Cardiac fibroblast (primary cell): ENCODE data around the gene SNW1.
"Not testable (repeated sequence)": the region's sequence is repeated elsewhere in the genome, so short reads cannot be mapped to it uniquely, and the experiment has no call there.

Experiments used
- DNase-seq, 2 donors: peaks; one replicate each; pipeline versions ENCODE4 v3.0.0 to v3.0.0-alpha.2; 2010; ENCODE audit warnings: low read depth in 2 of 2
- H3K4me3 ChIP-seq, 2 donors: replicated peaks in 1 of 2; 1 replicate in 1 of 2; 2 replicates in 1 of 2; pipeline ENCODE4 v1.5.1; 2011; ENCODE audit warnings: low read depth in 2 of 2, low read length in 2 of 2, mild to moderate bottlenecking in 2 of 2, moderate library complexity in 1 of 2
- CTCF ChIP-seq: IDR thresholded peaks from one replicate; pipeline ENCODE4 v1.5.1; 2011; ENCODE audit warnings: low read depth, mild to moderate bottlenecking, low read length, inconsistent platforms

Gene SNW1

GRCh38 chr14:77799863-77800730 lies 39.1 kb upstream of the SNW1 start, which contains the start of gene ADCK1:
TSS of gene ADCK1 (plus strand) at chr14:77800109. CDS start at chr14:77818979, 18,870 bp downstream.
- peak; percentile 76 to 81 for DNase-seq
- peak; percentile 59 for TF ChIP-seq CTCF
- H3K4me3 ChIP-seq, result peak within 1 kb of the TSS; percentile 61 to 71

- DNase-seq, result not testable (repeated sequence)
- H3K4me3 ChIP-seq, result peak overlapping the region; percentile 61 to 71
Observed at GRCh38 chr14:77799456-77799855, 38.5 kb upstream of the SNW1 start.

GRCh38 chr14:77794357-77794756 lies 33.4 kb upstream of the SNW1 start:
- no peak overlapping the region for H3K4me3 ChIP-seq
- DNase-seq, result no peak
- no peak for TF ChIP-seq CTCF

GRCh38 chr14:77793255-77793654 lies 32.3 kb upstream of the SNW1 start:
- not testable (repeated sequence) for H3K4me3 ChIP-seq, DNase-seq

- no peak overlapping the region for H3K4me3 ChIP-seq
- TF ChIP-seq CTCF, result no peak
- DNase-seq, result no peak
Observed at GRCh38 chr14:77791225-77791600, 30.3 kb upstream of the SNW1 start.

- TF ChIP-seq CTCF, result no peak
- no peak overlapping the region for H3K4me3 ChIP-seq
- DNase-seq, result no peak
Observed at GRCh38 chr14:77790566-77791224, 29.7 kb upstream of the SNW1 start.

GRCh38 chr14:77786148-77786547 lies 25.2 kb upstream of the SNW1 start:
- DNase-seq, result no peak
- no peak overlapping the region for H3K4me3 ChIP-seq
- no peak for TF ChIP-seq CTCF
